DMS 273 (cell line): Measurements from ENCODE around the gene GNB2.
A peak's percentile ranks its signal among the peaks of the same experiment; 100 is the strongest.
"Not testable (repeated sequence)": the region's sequence is repeated elsewhere in the genome, so short reads cannot be mapped to it uniquely, and the experiment has no call there.

Source experiments
- DNase-seq: peaks from one replicate; lab custom pipeline; 2025; ENCODE audit not compliant: unreplicated experiment; lab: John Stamatoyannopoulos, UW

GNB2 gene

GRCh38 chr7:100693312-100694097 is 20.0 kb downstream of the GNB2 start:
- DNase-seq: peak; percentile 79

- peak; percentile 94 for DNase-seq
These were observed 20.7 kb downstream of the GNB2 start, which contains the start of gene GIGYF1 for GRCh38 chr7:100694098-100694745. Gene GIGYF1, minus strand, starts transcription at chr7:100694250. Its CDS starts 6,012 bp downstream, at chr7:100688238.

GRCh38 chr7:100696123-100696521 is 22.6 kb downstream of the GNB2 start:
- no peak for DNase-seq

GRCh38 chr7:100699018-100699417 is 25.5 kb downstream of the GNB2 start:
- no peak for DNase-seq

- DNase-seq: not testable (repeated sequence)
These were observed 27.5 kb downstream of the GNB2 start for GRCh38 chr7:100701089-100701488.

- DNase-seq: peak; percentile 93
These were observed 31.8 kb downstream of the GNB2 start for GRCh38 chr7:100705320-100705752.

- peak; percentile 100 for DNase-seq
These were observed 32.5 kb downstream of the GNB2 start, which contains the start of gene POP7 for GRCh38 chr7:100705753-100706671. Gene POP7, plus strand, starts transcription at chr7:100706121. Its CDS starts 710 bp downstream, at chr7:100706831.

GRCh38 chr7:100706672-100707311 is 33.3 kb downstream of the GNB2 start:
- DNase-seq: peak; percentile 66

- no peak for DNase-seq
These were observed 34.9 kb downstream of the GNB2 start for GRCh38 chr7:100708395-100708794.

- DNase-seq: no peak
These were observed 36.9 kb downstream of the GNB2 start for GRCh38 chr7:100710452-100710851.

GRCh38 chr7:100711369-100711768 is 37.8 kb downstream of the GNB2 start:
- DNase-seq: no peak

GRCh38 chr7:100714725-100715124 is 41.2 kb downstream of the GNB2 start:
- no peak for DNase-seq

- not testable (repeated sequence) for DNase-seq
These were observed 43.5 kb downstream of the GNB2 start for GRCh38 chr7:100717073-100717472.

- DNase-seq: peak; percentile 52
These were observed 46.2 kb downstream of the GNB2 start for GRCh38 chr7:100719523-100720278.

- DNase-seq: no peak
These were observed 46.7 kb downstream of the GNB2 start, which contains the start of gene EPO for GRCh38 chr7:100720279-100720670. Gene EPO, plus strand, starts transcription at chr7:100720468. Its CDS starts 513 bp downstream, at chr7:100720981.

- DNase-seq: no peak
These were observed 47.3 kb downstream of the GNB2 start for GRCh38 chr7:100720671-100721504.

GRCh38 chr7:100721505-100721812 is 47.9 kb downstream of the GNB2 start:
- DNase-seq: no peak

- DNase-seq: no peak
These were observed 49.1 kb downstream of the GNB2 start for GRCh38 chr7:100722480-100723212.
